Duodenal mucosa (tissue), 2 donors: Measurements from ENCODE around the gene TRPM2.
A peak's percentile ranks its signal among the peaks of the same experiment; 100 is the strongest.

Experiments
- H3K27ac ChIP-seq: one replicate; pipeline ENCODE4 v1.7.0; 2013; ENCODE audit warnings: low read depth, low read length
- H3K27me3 ChIP-seq, 2 donors: one replicate each; pipeline ENCODE4 v1.7.0; 2013; ENCODE audit warnings: low read length in 2 of 2, control low read depth in 1 of 2; ENCODE audit not compliant: insufficient read depth in 2 of 2, control insufficient read depth in 1 of 2
- H3K36me3 ChIP-seq, 2 donors: one replicate each; pipeline ENCODE4 v1.7.0; 2013; ENCODE audit warnings: low read length in 2 of 2, control low read depth in 1 of 2; ENCODE audit not compliant: insufficient read depth in 2 of 2, control insufficient read depth in 1 of 2
- H3K4me1 ChIP-seq, 2 donors: one replicate each; pipeline ENCODE4 v1.7.0; 2013; ENCODE audit warnings: low read length in 2 of 2, control low read depth in 1 of 2; ENCODE audit not compliant: insufficient read depth in 2 of 2, control insufficient read depth in 1 of 2
- H3K4me3 ChIP-seq, 2 donors: one replicate each; pipeline ENCODE4 v1.7.0; 2013; ENCODE audit warnings: low read length in 2 of 2, low read depth in 1 of 2
- H3K9ac ChIP-seq, 2 donors: one replicate each; pipeline ENCODE4 v1.7.0; 2013; ENCODE audit warnings: low read length in 2 of 2, low read depth in 1 of 2
- H3K9me3 ChIP-seq, 2 donors: one replicate each; pipeline ENCODE4 v1.7.0; 2013; ENCODE audit warnings: low read length in 2 of 2, control low read depth in 1 of 2; ENCODE audit not compliant: control insufficient read depth in 1 of 2

The TRPM2 gene

DNA sequence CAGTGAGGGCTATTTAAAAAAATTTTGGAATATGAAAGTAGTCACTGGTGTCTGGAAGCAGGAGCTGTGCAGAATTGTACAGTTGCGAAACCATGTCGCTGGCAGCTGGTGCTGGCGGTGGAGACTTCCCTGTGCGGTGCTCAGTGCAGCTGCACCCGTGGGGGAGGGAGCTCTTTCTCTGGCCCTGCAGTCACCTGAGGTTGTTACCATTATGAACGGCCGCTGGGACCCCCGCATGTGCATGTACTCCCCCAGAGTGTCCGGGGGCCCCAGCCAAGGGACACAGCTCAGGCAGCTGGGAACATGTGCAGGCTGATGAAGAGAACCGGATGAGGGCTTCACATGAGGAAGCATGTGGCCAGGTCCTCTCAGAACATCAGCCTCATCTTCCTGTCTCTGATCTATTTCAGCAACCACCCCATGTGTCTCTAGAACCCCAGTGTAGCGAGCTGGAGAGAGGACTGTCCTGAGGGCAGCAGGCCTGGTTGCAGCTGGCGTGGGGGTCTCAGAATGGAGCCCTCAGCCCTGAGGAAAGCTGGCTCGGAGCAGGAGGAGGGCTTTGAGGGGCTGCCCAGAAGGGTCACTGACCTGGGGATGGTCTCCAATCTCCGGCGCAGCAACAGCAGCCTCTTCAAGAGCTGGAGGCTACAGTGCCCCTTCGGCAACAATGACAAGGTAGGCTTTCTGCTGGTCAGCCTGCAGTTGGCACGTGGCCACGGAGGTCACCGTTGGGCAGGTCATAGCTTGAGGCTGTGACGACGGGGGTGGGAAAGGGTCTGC is at the start of gene TRPM2:
Gene TRPM2, plus strand, starts transcription at position 431 of the 780 bp plus-strand sequence. Its CDS starts 80 bp downstream, at position 511.
- H3K36me3 ChIP-seq = no peaks in the 10 kb centered on the region
- H3K27me3 ChIP-seq = peaks cover 15 to 25% of the 10 kb centered on the region in 2 donors
- H3K9ac ChIP-seq = peak within 1 kb of the TSS in 1 of 2 donors; percentile 6
- peak within 1 kb of the TSS; percentile 43 for H3K27ac ChIP-seq
- H3K9me3 ChIP-seq = no peaks in the 10 kb centered on the region
- peaks cover 0 to 27% of the 10 kb centered on the region in 2 donors for H3K4me1 ChIP-seq
- peak within 1 kb of the TSS; percentile 44 to 55 for H3K4me3 ChIP-seq

DNA sequence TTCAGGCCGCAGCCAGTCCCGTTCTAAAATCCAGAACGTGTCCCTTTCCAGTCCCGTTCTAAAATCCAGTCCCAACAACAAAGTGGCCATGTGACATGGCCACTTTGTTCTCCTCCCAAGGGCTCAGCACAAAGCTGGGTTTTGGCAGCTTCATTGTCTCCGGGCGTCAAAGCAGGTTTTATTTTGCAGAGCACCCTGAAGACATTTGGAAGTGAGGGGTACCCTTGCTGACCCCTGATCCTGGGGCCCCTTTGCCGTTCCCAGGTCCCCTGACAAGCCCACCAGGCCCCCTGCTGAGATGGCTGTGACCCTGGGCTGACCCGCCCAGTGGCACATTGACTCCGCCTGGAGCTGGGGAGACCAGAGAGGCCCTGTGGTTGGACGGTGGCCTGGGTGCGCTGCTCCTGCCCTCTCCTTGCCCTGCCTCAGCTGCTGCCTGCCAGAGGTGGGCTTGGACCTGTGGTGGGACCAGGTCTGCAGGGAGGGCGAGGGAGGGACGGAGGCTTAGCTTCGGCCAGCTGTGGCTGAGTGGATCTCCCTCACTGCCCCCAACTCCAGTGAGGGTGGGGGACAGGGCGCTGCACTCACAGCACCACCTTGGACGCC is 49.3 kb upstream of the TRPM2 start:
- H3K36me3 ChIP-seq = peaks cover 10 to 28% of the 10 kb centered on the region in 2 donors
- H3K27ac ChIP-seq = peak overlapping the region; percentile 84
- H3K9me3 ChIP-seq = no peaks in the 10 kb centered on the region
- no peaks in the 10 kb centered on the region for H3K27me3 ChIP-seq
- peak overlapping the region; percentile 16 to 32 for H3K4me3 ChIP-seq
- H3K9ac ChIP-seq = peak overlapping the region; percentile 53 to 66
- peaks cover 45 to 54% of the 10 kb centered on the region in 2 donors for H3K4me1 ChIP-seq

DNA sequence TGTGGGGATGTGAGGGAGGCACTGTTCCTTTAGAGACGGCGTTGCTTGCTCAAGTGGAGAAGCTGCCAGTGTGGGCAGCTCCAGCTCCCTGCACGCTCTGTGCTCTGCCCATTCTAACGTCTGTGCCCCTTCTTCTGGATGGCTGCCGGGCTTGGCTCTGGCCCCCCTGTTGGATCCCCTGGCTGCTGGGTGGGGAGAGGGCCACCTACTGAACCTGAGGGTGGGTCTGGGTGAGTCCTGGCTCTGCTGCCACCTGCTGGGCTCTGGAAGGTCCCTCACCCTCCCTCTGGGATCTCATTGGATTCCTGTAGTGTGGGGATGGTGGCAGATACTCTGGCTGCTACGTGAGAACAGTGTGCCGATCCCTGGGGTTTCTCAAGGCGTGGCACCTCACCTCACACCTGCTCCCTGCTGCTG is 48.5 kb upstream of the TRPM2 start:
- Histone ChIP-seq H3K27me3 (no peaks in the 10 kb centered on the region), H3K4me3 (peak overlapping the region in 1 of 2 donors; percentile 32), H3K36me3 (peaks cover 10 to 33% of the 10 kb centered on the region in 2 donors), H3K27ac (peak overlapping the region; percentile 23), H3K9ac (no peak overlapping the region), H3K9me3 (no peaks in the 10 kb centered on the region), H3K4me1 (peaks cover 41 to 52% of the 10 kb centered on the region in 2 donors)

DNA sequence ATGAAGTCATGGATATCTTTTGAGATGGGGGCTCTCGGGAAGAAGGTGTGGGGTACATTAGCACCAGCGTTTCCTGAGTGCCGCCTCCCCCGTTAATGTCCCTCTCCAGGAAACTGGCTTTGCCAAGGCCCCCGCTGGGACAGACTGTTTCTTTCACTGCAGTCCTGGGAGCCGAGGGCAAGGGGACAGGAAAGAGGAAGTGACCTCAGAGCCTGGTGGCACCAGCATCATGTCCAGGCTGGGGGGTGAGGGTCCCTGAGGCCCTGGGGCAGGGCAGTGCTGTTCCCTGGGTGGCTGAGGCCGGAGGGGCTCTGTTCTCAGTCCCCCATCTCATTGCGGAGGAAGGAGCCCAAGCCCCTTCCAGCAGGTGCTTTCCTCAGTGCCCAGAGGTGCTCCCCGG is 47.7 kb upstream of the TRPM2 start:
- Histone ChIP-seq H3K4me1 (peaks cover 41 to 51% of the 10 kb centered on the region in 2 donors), H3K4me3 (no peak overlapping the region), H3K9ac (no peak overlapping the region), H3K9me3 (no peaks in the 10 kb centered on the region), H3K27me3 (no peaks in the 10 kb centered on the region), H3K27ac (peak overlapping the region; percentile 0), H3K36me3 (peaks cover 12 to 41% of the 10 kb centered on the region in 2 donors)

DNA sequence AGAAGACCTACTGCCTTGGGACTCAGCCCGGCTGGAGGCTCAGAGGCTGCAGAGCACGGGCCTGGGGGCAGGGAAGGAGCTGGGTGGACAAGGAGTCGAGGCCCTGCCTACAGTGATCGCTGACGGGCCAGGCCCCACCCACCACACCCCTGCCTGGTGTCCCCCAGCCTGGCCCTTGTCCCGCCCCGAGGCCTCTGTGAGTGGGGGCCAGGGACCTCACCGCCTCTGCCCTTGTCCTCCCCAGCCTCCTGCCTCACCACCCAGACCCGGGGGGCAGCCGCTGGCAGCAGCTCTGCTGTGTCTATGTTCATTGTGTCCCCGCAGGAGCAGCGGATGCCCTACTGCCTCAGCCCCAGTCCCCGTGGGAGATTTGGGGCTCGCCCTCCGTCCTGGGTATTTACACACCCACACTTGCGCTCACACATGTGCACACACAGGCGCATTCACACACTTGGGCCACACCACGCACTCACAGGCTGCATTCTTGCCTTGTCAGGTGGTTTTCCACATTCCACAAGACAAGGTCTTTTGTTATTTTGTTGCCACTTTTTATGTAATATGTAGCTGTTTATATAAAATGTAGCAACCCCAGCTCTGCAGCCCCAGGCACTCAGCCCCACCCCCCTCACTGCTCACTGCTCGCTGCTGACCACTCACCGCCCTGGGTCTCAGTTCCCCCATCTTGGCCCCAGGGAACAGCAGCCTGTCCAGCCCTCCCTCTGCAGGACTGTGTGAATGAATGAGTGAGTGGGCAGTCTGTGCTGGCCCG is 46.3 kb upstream of the TRPM2 start:
- Histone ChIP-seq H3K36me3 (peaks cover 22 to 55% of the 10 kb centered on the region in 2 donors), H3K9me3 (no peaks in the 10 kb centered on the region), H3K4me1 (peaks cover 28 to 36% of the 10 kb centered on the region in 2 donors), H3K27me3 (no peaks in the 10 kb centered on the region), H3K27ac (no peak overlapping the region), H3K9ac (no peak overlapping the region), H3K4me3 (no peak overlapping the region)

DNA sequence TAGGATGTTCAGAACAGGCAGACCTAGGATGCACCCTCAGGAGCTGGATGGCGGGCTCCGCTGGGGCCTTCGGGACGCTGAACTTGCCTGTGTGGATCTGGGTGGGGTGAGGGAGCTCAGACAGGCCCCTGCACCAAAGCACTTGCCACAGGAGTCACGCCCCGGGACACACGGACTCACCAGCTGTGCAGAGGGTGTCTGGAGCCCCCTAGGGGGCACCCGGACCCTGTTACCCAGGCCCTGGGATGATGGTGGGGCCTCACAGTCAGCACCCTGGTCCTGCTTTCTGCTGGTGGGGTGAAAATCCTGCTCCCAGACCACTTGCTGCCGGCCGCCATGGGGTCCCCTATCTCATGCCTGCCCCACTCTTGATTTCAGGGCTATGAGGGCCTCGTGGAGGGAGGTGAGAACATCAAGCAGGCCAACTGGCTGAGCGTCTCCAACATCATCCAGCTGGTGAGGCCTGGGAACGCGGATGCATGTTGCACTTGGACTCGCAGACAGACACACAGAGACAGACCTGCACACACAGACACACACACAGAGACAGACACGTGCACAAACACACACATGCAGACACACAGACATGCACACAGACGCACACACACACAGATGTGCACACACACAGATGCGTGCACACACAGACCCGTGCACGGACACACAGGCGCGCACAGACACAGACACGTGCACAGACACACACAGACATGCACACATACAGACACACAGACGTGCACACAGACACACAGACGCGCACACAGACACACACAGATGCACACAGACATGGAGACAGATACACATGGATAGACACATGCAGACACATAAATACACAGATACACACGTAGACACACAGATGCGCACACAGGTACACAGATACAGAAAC is 42.6 kb upstream of the TRPM2 start:
- H3K9ac ChIP-seq = no peak overlapping the region
- H3K36me3 ChIP-seq = peaks cover 32 to 86% of the 10 kb centered on the region in 2 donors
- no peaks in the 10 kb centered on the region for H3K27me3 ChIP-seq
- H3K27ac ChIP-seq = no peak overlapping the region
- no peak overlapping the region for H3K4me3 ChIP-seq
- H3K4me1 ChIP-seq = no peaks in the 10 kb centered on the region
- no peaks in the 10 kb centered on the region for H3K9me3 ChIP-seq

DNA sequence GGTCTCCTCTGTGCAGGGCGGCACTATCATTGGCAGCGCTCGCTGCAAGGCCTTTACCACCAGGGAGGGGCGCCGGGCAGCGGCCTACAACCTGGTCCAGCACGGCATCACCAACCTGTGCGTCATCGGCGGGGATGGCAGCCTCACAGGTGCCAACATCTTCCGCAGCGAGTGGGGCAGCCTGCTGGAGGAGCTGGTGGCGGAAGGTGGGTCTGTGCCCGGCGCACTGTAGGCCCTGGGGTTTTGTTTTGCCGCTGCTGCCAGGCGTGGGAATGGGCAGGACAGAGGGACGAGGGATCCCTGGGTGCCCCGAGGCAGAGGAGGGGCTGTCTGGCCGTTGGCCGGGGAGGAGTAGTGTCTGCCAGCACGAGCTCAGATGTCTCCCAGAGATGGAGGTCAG is 41.3 kb upstream of the TRPM2 start:
- no peaks in the 10 kb centered on the region for H3K9me3 ChIP-seq
- H3K4me3 ChIP-seq = no peak overlapping the region
- H3K27ac ChIP-seq = no peak overlapping the region
- no peaks in the 10 kb centered on the region for H3K27me3 ChIP-seq
- H3K4me1 ChIP-seq = no peaks in the 10 kb centered on the region
- peaks cover 35 to 90% of the 10 kb centered on the region in 2 donors for H3K36me3 ChIP-seq
- H3K9ac ChIP-seq = no peak overlapping the region

DNA sequence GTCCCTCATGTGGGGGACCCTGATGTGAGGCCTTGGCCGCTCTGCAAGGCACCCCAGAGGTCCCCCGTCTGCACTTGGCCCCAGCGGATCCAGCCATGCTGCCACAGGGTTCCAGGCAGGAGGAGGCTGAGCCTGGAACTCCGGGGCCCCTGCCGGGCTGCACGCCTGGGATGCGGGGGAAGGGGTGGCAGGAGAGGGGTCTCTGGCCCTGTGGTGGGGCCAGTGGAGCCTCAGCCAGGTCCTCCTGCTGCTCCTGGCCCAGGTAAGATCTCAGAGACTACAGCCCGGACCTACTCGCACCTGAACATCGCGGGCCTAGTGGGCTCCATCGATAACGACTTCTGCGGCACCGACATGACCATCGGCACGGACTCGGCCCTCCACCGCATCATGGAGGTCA is 40.7 kb upstream of the TRPM2 start:
- no peaks in the 10 kb centered on the region for H3K27me3 ChIP-seq
- H3K9ac ChIP-seq = no peak overlapping the region
- H3K9me3 ChIP-seq = no peaks in the 10 kb centered on the region
- H3K4me3 ChIP-seq = no peak overlapping the region
- H3K36me3 ChIP-seq = peaks cover 33 to 90% of the 10 kb centered on the region in 2 donors
- H3K27ac ChIP-seq = no peak overlapping the region
- H3K4me1 ChIP-seq = no peaks in the 10 kb centered on the region

DNA sequence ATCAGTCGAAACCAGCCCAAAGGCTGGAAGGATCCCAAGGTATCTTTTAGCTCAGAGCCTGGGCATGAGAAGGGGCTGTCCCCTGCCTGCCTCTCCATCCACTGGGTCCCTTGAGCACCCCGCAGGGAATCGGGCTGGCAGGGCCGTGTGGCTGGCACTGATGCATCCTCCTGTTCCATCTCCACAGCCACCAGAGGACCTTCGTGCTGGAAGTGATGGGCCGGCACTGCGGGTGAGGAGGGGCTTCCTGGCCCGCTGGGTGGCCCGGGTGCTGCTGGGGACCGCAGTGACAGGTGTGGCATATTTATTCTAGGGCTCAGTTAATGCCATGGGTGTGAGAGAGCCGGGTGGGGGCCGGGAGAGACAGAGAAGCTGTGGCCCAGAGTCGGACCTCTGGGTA is 40.0 kb upstream of the TRPM2 start:
- H3K9me3 ChIP-seq = no peaks in the 10 kb centered on the region
- no peak overlapping the region for H3K9ac ChIP-seq
- no peak overlapping the region for H3K27ac ChIP-seq
- H3K4me3 ChIP-seq = no peak overlapping the region
- H3K27me3 ChIP-seq = no peaks in the 10 kb centered on the region
- H3K4me1 ChIP-seq = no peaks in the 10 kb centered on the region
- H3K36me3 ChIP-seq = peaks cover 30 to 90% of the 10 kb centered on the region in 2 donors
